ENCODE data around the gene TNS1.

Gene TNS1

DNA sequence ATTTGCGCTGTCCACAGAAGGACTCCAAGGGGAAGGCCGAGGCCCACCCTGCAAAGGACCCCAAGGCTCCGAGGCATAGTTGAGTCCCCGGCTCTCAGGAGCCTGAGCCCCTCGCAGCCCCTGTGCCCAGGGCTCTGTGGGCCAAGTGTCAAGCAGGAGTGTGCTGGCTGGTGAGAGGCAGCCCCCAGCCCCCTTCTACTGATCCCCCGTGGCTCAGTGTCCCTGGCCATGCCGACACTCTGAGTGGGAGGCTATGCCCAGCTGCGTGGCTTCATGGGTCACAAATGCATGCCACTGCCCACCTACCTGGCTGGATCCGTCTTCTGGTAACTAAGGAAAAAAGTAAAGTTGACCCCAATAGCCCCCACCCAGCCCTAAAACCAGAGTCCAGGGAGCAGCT, 172.7 kb downstream of the TNS1 start:
- H2AFZ ChIP-seq (ENCODE audit: low read length): no peak overlapping the region
- H3K79me2 ChIP-seq (ENCODE audit: low read length): no peaks in the 10 kb centered on the region
- no peak for DNase-seq
- H3F3A ChIP-seq (ENCODE audit: insufficient read depth, low read length): no peaks in the 10 kb centered on the region
- no peak overlapping the region for H3K4me3 ChIP-seq (ENCODE audit: low read length)
- H3K27ac ChIP-seq (ENCODE audit: low read length): no peak overlapping the region
- no peak overlapping the region for H3K9ac ChIP-seq (ENCODE audit: low read length)
- TF ChIP-seq, protein P1, sequence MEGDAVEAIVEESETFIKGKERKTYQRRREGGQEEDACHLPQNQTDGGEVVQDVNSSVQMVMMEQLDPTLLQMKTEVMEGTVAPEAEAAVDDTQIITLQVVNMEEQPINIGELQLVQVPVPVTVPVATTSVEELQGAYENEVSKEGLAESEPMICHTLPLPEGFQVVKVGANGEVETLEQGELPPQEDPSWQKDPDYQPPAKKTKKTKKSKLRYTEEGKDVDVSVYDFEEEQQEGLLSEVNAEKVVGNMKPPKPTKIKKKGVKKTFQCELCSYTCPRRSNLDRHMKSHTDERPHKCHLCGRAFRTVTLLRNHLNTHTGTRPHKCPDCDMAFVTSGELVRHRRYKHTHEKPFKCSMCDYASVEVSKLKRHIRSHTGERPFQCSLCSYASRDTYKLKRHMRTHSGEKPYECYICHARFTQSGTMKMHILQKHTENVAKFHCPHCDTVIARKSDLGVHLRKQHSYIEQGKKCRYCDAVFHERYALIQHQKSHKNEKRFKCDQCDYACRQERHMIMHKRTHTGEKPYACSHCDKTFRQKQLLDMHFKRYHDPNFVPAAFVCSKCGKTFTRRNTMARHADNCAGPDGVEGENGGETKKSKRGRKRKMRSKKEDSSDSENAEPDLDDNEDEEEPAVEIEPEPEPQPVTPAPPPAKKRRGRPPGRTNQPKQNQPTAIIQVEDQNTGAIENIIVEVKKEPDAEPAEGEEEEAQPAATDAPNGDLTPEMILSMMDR (IDR thresholded peaks at IDR 0.05; ENCODE audit: low read length): no peak
- H3K27me3 ChIP-seq (replicated peaks; ENCODE audit: insufficient read depth, low read length): no peaks in the 10 kb centered on the region; the same call in 1 of the 2 replicates
- no peaks in the 10 kb centered on the region for H4K20me1 ChIP-seq (ENCODE audit: insufficient read depth, low read length)
- no peaks in the 10 kb centered on the region for H3K9me3 ChIP-seq (replicated peaks; ENCODE audit: insufficient read depth, low read length)
- no peak overlapping the region for H3K4me2 ChIP-seq (ENCODE audit: low read depth, low read length)
- H3K36me3 ChIP-seq (replicated peaks; ENCODE audit: insufficient read depth, low read length): no peaks in the 10 kb centered on the region
- no peaks in the 10 kb centered on the region for H3K9me2 ChIP-seq (replicated peaks; ENCODE audit: insufficient read depth, low read length)
- no peaks in the 10 kb centered on the region for H3K4me1 ChIP-seq (ENCODE audit: low read length)

DNA sequence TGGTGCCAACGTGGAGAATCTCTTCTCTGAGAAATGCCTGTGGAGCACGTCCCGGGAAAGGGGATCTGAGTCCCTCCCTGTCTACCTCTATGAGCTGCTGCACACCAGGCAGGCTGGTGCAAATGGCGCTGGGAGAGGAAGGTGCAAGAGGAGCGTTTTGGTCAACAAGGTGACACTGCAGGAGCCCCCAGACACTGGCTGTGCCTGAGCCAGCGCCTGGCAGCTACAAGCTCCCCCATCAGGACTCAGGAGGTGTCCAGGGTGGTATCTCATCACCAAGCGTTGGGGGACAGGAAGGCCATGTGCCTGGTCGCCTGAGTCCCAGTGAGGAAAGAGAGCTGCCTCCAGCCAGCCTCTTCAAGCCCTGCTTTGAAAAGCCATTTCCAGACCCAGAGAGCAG, 173.4 kb downstream of the TNS1 start:
- H3K9ac ChIP-seq (ENCODE audit: low read length): no peak overlapping the region
- H3K9me3 ChIP-seq (replicated peaks; ENCODE audit: insufficient read depth, low read length): no peaks in the 10 kb centered on the region
- DNase-seq: no peak
- H3K27me3 ChIP-seq (replicated peaks; ENCODE audit: insufficient read depth, low read length): no peaks in the 10 kb centered on the region; the same call in 1 of the 2 replicates
- H4K20me1 ChIP-seq (ENCODE audit: insufficient read depth, low read length): no peaks in the 10 kb centered on the region
- H3F3A ChIP-seq (ENCODE audit: insufficient read depth, low read length): no peaks in the 10 kb centered on the region
- H3K36me3 ChIP-seq (replicated peaks; ENCODE audit: insufficient read depth, low read length): no peaks in the 10 kb centered on the region
- no peak overlapping the region for H3K27ac ChIP-seq (ENCODE audit: low read length)
- no peaks in the 10 kb centered on the region for H3K9me2 ChIP-seq (replicated peaks; ENCODE audit: insufficient read depth, low read length)
- no peak overlapping the region for H2AFZ ChIP-seq (ENCODE audit: low read length)
- no peak overlapping the region for H3K4me2 ChIP-seq (ENCODE audit: low read depth, low read length)
- H3K79me2 ChIP-seq (ENCODE audit: low read length): no peaks in the 10 kb centered on the region
- H3K4me1 ChIP-seq (ENCODE audit: low read length): no peaks in the 10 kb centered on the region
- TF ChIP-seq, protein P1 (IDR thresholded peaks at IDR 0.05; ENCODE audit: low read length): no peak
- no peak for TF ChIP-seq EZH2phosphoT487 (IDR thresholded peaks at IDR 0.05; ENCODE audit: low read length)
- TF ChIP-seq EZH2 (optimal IDR thresholded peaks at IDR 0.05; ENCODE audit: low read depth, low read length): no peak
- H3K4me3 ChIP-seq (ENCODE audit: low read length): no peak overlapping the region

DNA sequence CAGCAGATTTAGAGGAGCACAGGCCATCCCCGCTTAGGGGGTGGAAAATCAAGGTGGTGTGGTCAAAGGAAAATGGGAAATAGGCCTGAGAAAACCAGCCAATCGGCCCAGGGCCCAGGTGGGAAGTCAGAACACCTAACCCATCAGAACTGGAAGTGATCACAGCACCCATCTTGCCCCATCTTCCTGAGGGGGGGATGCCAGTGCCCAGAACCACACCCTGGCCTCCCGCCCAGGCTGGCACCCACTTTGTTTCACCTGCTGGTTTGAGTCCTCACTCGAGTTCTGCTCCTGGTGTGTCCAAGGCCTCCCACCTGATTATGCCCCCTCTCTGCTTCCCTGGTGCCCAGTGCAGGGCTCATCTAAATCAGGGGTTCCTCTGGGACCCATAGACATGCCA, 174.5 kb downstream of the TNS1 start:
- H4K20me1 ChIP-seq (ENCODE audit: insufficient read depth, low read length): no peaks in the 10 kb centered on the region
- H3K36me3 ChIP-seq (replicated peaks; ENCODE audit: insufficient read depth, low read length): no peaks in the 10 kb centered on the region
- H3K4me1 ChIP-seq (ENCODE audit: low read length): no peaks in the 10 kb centered on the region
- H2AFZ ChIP-seq (ENCODE audit: low read length): no peak overlapping the region
- H3K79me2 ChIP-seq (ENCODE audit: low read length): no peaks in the 10 kb centered on the region
- no peak overlapping the region for H3K4me3 ChIP-seq (ENCODE audit: low read length)
- no peak overlapping the region for H3K9ac ChIP-seq (ENCODE audit: low read length)
- H3K4me2 ChIP-seq (ENCODE audit: low read depth, low read length): no peak overlapping the region
- H3K27ac ChIP-seq (ENCODE audit: low read length): no peak overlapping the region
- no peaks in the 10 kb centered on the region for H3K9me3 ChIP-seq (replicated peaks; ENCODE audit: insufficient read depth, low read length)
- DNase-seq: no peak
- TF ChIP-seq, protein P1 (IDR thresholded peaks at IDR 0.05; ENCODE audit: low read length): no peak
- no peak for TF ChIP-seq EZH2 (optimal IDR thresholded peaks at IDR 0.05; ENCODE audit: low read depth, low read length)
- TF ChIP-seq EZH2phosphoT487 (IDR thresholded peaks at IDR 0.05; ENCODE audit: low read length): no peak
- H3F3A ChIP-seq (ENCODE audit: insufficient read depth, low read length): no peaks in the 10 kb centered on the region
- no peaks in the 10 kb centered on the region; the same call in 1 of the 2 replicates for H3K27me3 ChIP-seq (replicated peaks; ENCODE audit: insufficient read depth, low read length)
- no peaks in the 10 kb centered on the region for H3K9me2 ChIP-seq (replicated peaks; ENCODE audit: insufficient read depth, low read length)

Data from MM.1S (cell line).